Measurements from ENCODE around the gene NANS. TPM values are rescaled to one million over a fixed set of nuclear protein-coding genes. Genes with fewer than 3 reads are reported as not detected.

NANS gene
- total RNA-seq, 4 donors from 2014 or later, result 46.2 to 72.0 (median 58.4) TPM

DNA sequence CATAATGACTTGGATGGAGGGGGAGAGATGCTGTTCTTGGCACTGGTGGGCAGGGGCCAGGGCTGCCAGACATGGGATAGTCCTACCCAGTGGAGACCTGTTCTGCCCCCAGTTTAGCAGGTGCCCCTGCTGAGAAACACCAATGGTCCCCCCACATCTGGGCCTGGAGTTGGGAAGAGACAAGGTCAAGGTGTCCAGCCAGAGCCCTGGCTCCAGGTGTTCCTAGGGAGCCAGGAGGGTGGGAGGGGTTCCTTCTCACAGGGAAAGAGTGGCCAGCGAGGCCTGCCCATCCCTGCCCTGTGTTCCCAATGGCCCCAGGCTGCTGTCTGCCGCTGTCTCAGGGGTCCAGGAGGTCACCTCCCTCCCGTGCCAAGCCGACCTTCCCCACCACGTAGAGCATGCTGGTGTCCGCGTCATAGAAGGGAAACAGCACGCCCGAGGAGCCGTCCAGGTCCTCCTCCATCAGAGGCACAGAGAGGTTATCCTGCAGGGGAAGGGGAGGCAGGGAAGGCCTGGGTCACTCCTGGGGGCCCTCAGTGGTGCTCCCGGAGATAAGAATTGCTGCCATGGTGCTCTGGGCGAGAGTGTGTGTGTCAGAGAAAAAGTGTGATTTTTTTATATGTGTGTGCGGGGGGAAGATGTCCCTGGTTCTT is 74.2 kb downstream of the NANS start:
- H3K9me3 ChIP-seq, result no peaks in the 10 kb centered on the region
- H3K4me1 ChIP-seq, result peaks cover 0 to 5% (median 0%) of the 10 kb centered on the region in 3 donors
- TF ChIP-seq POLR2A (IDR thresholded peaks at IDR 0.05) (no peak), CTCF (IDR thresholded peaks at IDR 0.05) (no peak)
- WGBS, 2 donors, result 97 to 98% methylated on average over 3 to 4 of the region's 13 CpGs
- no peak for DNase-seq
- H3K36me3 ChIP-seq, result peaks cover 9 to 100% (median 18%) of the 10 kb centered on the region in 3 donors
- no peaks in the 10 kb centered on the region for H3K27me3 ChIP-seq
- no peak overlapping the region for H3K27ac ChIP-seq
- no peak overlapping the region for H3K4me3 ChIP-seq
- intact Hi-C loops (cut with DNase I), result no loop called here

- DNase-seq, result no peak
- WGBS, 2 donors, result 78 to 89% methylated on average over 4 to 9 of the region's 9 CpGs
- no peak overlapping the region for H3K27ac ChIP-seq
- no peak overlapping the region for H3K4me3 ChIP-seq
- H3K36me3 ChIP-seq, result peaks cover 9 to 100% (median 18%) of the 10 kb centered on the region in 3 donors
- no peaks in the 10 kb centered on the region for H3K27me3 ChIP-seq
- peaks cover 0 to 8% (median 0%) of the 10 kb centered on the region in 3 donors for H3K4me1 ChIP-seq
- TF ChIP-seq CTCF (IDR thresholded peaks at IDR 0.05), result no peak
- TF ChIP-seq POLR2A (IDR thresholded peaks at IDR 0.05), result no peak
- no peaks in the 10 kb centered on the region for H3K9me3 ChIP-seq
- intact Hi-C loops (cut with DNase I), result no loop called here
Observed at GRCh38 chr9:98132158-98132557, 75.6 kb downstream of the NANS start.

Small RNA genes within 50 kb of the gene (small RNA-seq; reads per million reads assigned to genes)
- gene RF00017 (0 reads per million in 4 donors), gene RNU6-918P (0 reads per million in 4 donors)

Other genes starting within 250 kb of the NANS start
- gene FOXE1, start 203.5 kb upstream of the NANS start, total RNA-seq, result 10 to 100 TPM in 3 of 4 donors, 1 to 10 TPM in 1; 7.1 to 17.4 (median 12.4) TPM
- 10 to 100 TPM; 16.0 to 41.1 (median 20.7) TPM for gene TRMO, start 134.2 kb upstream of the NANS start, total RNA-seq
- not detected for gene HEMGN, start 118.6 kb upstream of the NANS start, total RNA-seq
- 10 to 100 TPM; 21.9 to 41.8 (median 28.4) TPM for gene ANP32B, start 73.4 kb upstream of the NANS start, total RNA-seq
- gene TRIM14, start 62.5 kb downstream of the NANS start, total RNA-seq, result 10 to 100 TPM; 21.0 to 39.2 (median 31.6) TPM
- gene CORO2A, start 135.9 kb downstream of the NANS start, total RNA-seq, result 10 to 100 TPM; 15.6 to 27.6 (median 26.1) TPM
- 10 to 100 TPM; 39.3 to 52.9 (median 49.0) TPM for gene TBC1D2, start 198.9 kb downstream of the NANS start, total RNA-seq

Data from esophagus squamous epithelium (tissue), 5 donors.